Measurements from ENCODE around the gene MEGF11.

DNA sequence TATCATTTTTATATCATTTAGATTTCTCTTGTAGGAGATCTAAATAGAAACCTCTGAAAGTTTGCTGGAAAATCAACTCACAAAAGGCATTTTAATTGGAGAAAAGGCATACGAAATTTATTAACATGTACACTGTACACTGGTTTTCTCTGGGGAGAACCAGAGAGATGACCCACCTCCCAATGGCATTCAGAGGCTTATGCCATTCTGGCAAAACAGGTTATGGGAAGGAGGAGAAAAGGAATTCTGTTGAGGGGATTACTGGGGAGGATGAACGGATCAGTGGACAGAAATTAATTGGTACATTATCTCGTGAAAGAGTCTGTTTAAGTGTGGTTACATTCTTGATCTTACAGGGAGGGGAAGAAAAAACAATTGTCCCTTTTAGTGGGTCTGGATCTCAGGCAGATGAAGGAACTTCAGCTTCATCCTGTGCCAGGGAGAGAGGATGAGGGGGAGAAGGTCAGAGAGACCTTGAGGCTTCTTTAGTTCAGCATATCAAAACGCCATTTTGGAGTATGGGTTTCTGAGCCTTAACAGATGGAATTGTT is 367.8 kb downstream of the MEGF11 start:
- TF ChIP-seq, protein P1, sequence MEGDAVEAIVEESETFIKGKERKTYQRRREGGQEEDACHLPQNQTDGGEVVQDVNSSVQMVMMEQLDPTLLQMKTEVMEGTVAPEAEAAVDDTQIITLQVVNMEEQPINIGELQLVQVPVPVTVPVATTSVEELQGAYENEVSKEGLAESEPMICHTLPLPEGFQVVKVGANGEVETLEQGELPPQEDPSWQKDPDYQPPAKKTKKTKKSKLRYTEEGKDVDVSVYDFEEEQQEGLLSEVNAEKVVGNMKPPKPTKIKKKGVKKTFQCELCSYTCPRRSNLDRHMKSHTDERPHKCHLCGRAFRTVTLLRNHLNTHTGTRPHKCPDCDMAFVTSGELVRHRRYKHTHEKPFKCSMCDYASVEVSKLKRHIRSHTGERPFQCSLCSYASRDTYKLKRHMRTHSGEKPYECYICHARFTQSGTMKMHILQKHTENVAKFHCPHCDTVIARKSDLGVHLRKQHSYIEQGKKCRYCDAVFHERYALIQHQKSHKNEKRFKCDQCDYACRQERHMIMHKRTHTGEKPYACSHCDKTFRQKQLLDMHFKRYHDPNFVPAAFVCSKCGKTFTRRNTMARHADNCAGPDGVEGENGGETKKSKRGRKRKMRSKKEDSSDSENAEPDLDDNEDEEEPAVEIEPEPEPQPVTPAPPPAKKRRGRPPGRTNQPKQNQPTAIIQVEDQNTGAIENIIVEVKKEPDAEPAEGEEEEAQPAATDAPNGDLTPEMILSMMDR (IDR thresholded peaks at IDR 0.05), result no peak
- TF ChIP-seq POLR2A (IDR thresholded peaks at IDR 0.05) (no peak), POLR2AphosphoS5 (IDR thresholded peaks at IDR 0.05) (no peak)

All from breast epithelium (tissue), 3 donors.